GM21576 (cell line): ENCODE data around the gene ZNF101.
A peak's percentile ranks its signal among the peaks of the same experiment; 100 is the strongest.
"Not testable (repeated sequence)": the region's sequence is repeated elsewhere in the genome, so short reads cannot be mapped to it uniquely, and the experiment has no call there.

Source experiments
- ATAC-seq: cut with Tn5 transposase; IDR thresholded peaks from one replicate; pipeline ENCODE4 v1.9.1; 2021; ENCODE audit warnings: mild to moderate bottlenecking, moderate library complexity; ENCODE audit not compliant: unreplicated experiment

ZNF101 gene

GRCh38 chr19:19659646-19660245, 8.9 kb upstream of the ZNF101 start:
- ATAC-seq = no peak

DNA sequence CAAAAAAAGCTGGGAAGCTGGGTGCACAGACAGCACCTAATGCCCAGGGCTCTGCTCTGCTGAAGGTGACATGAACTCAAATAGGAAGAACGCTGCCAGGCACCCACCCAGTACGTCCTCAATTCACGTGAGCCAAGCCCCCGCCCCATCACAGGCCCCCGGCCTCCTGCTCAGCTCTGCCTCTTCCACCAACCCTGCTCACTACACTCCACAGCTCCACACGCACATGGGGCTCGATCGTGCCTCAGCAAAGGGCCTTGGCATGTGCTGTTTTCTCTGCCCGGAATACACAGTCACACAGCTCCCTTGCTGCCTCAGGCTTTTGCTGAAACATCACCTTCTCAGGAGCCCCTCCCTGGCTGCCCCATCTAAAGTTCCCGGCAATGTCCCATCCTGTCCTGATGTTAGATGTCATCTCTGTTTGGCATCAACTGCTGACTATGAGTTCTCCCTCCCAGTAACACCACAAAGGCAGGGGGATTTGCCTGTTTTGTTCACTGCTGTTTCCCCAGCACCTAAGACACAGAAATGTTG, 7.4 kb upstream of the ZNF101 start:
- no peak for ATAC-seq

GRCh38 chr19:19661675-19662251, 6.9 kb upstream of the ZNF101 start:
- ATAC-seq = peak; percentile 39

DNA sequence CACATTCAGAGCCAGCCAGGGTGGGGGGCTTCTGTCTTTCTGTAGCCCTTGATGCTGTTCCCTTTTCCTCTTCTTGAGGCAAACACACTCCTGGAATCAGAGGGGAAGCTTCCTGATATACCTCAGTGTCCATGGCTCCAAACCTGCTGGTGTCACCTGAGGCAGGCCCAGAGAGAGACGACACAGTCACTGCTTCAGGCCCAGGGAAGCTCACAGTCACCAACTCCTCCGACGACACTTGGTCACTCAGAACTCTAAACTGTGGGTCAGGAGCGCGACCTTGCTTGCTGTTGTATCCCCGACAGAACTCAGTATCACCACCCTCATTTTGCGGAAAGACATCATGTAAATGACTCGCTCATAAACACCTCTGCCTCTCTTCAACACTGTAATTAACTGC, 6.3 kb upstream of the ZNF101 start:
- ATAC-seq = no peak

DNA sequence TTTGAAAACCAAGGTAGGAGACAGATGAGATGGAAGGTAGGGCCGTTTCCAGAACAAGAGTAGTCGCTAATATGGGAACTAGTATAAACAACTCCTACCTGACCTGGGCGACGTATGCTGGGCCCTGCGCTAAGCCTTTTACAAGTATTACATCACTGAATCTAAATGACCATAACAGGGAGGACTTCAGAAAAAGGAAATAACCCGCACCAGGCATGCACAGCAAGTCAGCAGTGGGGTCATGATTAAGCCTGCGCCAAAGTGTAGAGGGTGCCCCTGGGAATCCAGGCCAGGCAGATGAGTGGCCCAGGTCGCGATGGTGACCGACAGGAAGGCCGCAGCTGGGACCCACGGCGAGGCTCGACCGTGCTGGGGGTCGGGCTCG, 5.8 kb upstream of the ZNF101 start:
- no peak for ATAC-seq

- ATAC-seq = peak; percentile 60
These were observed 5.2 kb upstream of the ZNF101 start, which contains the start of gene ATP13A1 for GRCh38 chr19:19663256-19664120. Gene ATP13A1, minus strand, starts transcription at chr19:19663676. Its CDS starts 10 bp downstream, at chr19:19663666.

DNA sequence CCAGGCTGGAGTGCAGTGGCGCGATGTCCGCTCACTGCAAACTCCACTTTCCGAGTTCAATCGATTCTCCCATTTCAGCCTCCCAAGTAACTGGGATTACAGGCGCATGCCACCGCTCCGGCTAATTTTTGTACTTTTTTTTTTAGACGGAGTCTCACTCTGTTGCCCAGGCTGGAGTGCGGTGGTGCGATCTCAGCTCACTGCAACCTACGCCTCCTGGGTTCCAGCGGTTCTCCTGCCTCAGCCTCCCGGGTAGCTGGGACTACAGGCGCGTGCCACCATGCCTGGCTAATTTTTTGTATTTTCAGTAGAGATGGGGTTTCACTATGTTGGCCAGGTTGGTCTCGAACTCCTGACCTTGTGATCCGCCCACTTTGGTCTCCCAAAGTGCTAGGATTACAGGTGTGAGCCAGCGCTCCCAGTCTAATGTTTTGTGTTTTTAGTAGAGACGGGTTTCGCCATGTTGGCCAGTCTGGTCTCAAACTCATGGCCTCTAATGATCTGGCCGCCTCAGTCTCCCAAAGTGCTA, 3.2 kb upstream of the ZNF101 start:
- not testable (repeated sequence) for ATAC-seq

GRCh38 chr19:19670070-19670551, 1.5 kb downstream of the ZNF101 start:
- no peak for ATAC-seq

DNA sequence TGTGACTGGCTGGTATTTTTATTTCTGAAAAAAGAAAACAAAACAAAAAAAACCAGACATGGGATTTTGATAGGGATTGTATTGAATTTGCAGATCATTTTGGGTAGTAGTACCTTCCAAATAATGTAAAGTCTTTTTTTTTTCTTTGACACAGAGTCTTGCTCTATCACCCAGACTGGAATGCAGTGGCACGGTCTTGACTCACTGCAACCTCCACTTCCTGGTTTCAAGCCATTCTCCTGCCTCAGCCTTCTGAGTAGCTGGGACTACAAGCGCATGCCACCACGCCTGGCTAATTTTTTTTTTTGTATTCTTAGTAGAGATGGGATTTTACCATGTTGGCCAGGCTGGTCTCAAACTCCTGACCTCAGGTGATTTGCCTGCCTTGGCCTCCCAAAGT, 4.2 kb downstream of the ZNF101 start:
- no peak for ATAC-seq

- no peak for ATAC-seq
These were observed 5.7 kb downstream of the ZNF101 start for GRCh38 chr19:19674315-19674714.

DNA sequence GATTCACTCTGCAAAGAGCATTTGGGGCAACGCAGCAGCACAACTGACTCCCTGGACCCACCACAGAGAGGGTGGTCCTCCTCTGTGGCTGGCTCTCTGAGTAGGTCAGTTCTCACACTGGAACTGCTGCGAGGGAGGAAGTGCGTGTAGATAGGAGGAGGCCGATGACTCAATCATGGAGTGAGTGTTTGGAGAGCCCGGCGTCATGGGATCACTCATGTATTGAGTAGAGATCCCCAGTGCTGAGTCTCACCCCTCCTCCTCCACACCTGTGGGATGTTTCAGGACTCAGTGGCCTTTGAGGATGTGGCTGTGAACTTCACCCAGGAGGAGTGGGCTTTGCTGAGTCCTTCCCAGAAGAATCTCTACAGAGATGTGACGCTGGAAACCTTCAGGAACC, 8.9 kb downstream of the ZNF101 start:
- ATAC-seq = no peak

GRCh38 chr19:19679176-19680073, 10.8 kb downstream of the ZNF101 start:
- ATAC-seq = no peak

GRCh38 chr19:19686119-19686518, 17.5 kb downstream of the ZNF101 start:
- ATAC-seq = not testable (repeated sequence)

- ATAC-seq = no peak
These were observed 17.9 kb downstream of the ZNF101 start for GRCh38 chr19:19686580-19686979.

DNA sequence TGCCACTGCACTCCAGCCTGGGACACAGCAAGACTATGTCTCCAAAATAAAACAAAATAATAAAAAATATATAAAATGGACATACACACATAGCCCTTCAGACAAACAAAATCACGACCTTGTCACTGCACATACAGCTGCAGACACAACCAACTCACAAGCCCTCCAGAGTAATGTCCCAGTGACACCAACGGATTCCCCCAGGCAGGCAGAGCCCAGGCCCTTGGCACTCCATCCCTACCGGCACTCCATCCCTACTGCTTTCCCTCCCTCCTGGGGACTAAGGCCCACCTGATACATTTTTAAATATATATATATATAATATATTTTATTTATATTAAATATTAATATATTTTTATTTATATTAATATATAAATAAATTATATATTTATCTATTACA, 18.5 kb downstream of the ZNF101 start:
- ATAC-seq = no peak

DNA sequence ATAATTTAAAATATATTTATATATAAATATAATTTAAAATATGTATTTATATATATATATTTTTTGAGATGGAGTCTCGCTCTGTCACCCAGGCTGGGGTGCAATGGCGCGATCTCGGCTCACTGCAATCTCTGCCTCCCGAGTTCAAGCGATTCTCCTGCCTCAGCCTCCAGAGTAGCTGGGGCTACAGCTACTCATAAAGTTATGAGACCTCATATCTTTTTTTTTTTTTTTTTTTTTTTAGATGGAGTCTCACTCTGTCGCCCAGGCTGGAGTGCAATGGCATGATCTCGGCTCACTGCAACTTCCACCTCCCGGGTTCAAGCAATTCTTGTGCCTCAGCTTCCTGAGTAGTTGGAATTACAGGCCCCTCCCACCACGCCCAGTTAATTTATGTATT, 20.4 kb downstream of the ZNF101 start:
- not testable (repeated sequence) for ATAC-seq

GRCh38 chr19:19691683-19692082, 23.0 kb downstream of the ZNF101 start:
- no peak for ATAC-seq

GRCh38 chr19:19696386-19696785, 27.7 kb downstream of the ZNF101 start:
- ATAC-seq = no peak

DNA sequence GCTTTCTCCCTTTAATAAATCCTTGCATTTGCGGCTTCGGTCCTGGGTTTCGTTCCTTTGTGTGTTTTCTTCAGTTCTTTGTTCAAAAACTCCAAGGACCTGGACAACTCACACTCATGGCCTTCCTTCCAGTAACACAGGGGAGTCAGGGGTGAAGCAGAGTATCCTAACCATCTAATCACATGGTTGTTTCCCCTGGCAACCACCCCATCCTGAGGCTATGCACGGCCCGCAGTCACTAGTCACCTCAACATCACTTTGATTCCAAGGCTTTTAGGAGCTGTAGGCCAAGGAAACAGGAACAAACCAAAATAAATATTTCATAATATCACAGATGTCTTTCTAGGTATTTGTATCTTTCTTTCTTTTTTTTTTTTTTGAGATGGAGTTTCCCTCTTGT, 28.9 kb downstream of the ZNF101 start:
- ATAC-seq = no peak

DNA sequence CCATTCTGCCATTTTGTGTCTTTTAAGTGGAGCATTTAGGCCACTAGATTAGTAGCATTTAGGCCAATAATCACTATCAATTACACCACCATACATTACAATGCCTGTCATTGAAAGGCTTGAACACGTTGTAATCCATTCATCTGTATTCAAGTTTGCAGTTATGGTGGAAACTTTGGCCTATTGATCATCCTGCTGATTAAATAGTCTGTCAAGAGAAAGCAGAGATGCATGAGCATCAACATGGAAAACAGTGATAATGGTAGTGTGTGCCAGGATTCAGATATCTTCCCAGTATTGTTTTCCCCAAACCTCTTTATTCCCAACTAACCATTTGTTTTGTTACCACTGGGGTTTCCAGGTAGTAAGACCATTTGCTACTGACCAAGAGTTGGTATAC, 31.9 kb downstream of the ZNF101 start:
- not testable (repeated sequence) for ATAC-seq
